D721Med (cell line): ENCODE data around the gene ADAMTS6.

Source experiments
- DNase-seq: peaks from one replicate; pipeline ENCODE4 v3.0.0; 2011; ENCODE audit warnings: low spot score; ENCODE audit not compliant: insufficient read length
- FAIRE-seq: peaks from 2 replicates; lab custom pipeline; 2011; peaks lifted over from hg19 to GRCh38; lab: Jason Lieb, UNC
- CTCF ChIP-seq: IDR thresholded peaks from 2 replicates; pipeline ENCODE4 v1.5.1; 2012; ENCODE audit warnings: mild to moderate bottlenecking, control low read depth; ENCODE audit not compliant: insufficient read depth; ENCODE audit errors: missing control alignments

ADAMTS6 gene

GRCh38 chr5:65128226-65128625 lies 353.5 kb downstream of the ADAMTS6 start:
- TF ChIP-seq CTCF, result no peak
- FAIRE-seq (no peak), DNase-seq (no peak)

- FAIRE-seq (no peak), DNase-seq (no peak)
- no peak for TF ChIP-seq CTCF
Observed at GRCh38 chr5:65127161-65127901, 354.4 kb downstream of the ADAMTS6 start.

GRCh38 chr5:65126542-65127069 lies 355.1 kb downstream of the ADAMTS6 start:
- DNase-seq (no peak), FAIRE-seq (no peak)
- no peak for TF ChIP-seq CTCF

GRCh38 chr5:65125591-65126541 lies 355.9 kb downstream of the ADAMTS6 start:
- DNase-seq (no peak), FAIRE-seq (no peak)
- TF ChIP-seq CTCF, result no peak

- no peak for FAIRE-seq
- no peak for DNase-seq
- no peak for TF ChIP-seq CTCF
Observed at GRCh38 chr5:65121880-65122436, 359.8 kb downstream of the ADAMTS6 start.

GRCh38 chr5:65120371-65120967 lies 361.3 kb downstream of the ADAMTS6 start:
- DNase-seq (no peak), FAIRE-seq (no peak)
- TF ChIP-seq CTCF, result no peak
